HEK293 (cell line): ENCODE measurements around the gene MAST2.

ENCODE experiments used
- CTCF ChIA-PET: fragments of 350-600 bp; formaldehyde crosslinking; extraction: SDS; loops from one replicate; lab custom pipeline; 2021; ENCODE audit warnings: antibody characterized with exemption; lab: Yijun Ruan, JAX
- POLR2A ChIA-PET: fragments of 300-600 bp; formaldehyde crosslinking; extraction: SDS; loops from one replicate; lab custom pipeline; 2020; ENCODE audit warnings: antibody characterized with exemption, inconsistent platforms; lab: Yijun Ruan, JAX
- H3K27ac ChIP-seq: fragments of 200-500 bp; sonication (Bioruptor generic); 2 replicates; pipeline ENCODE4 v1.5.1; 2014; ENCODE audit warnings: low read depth, low read length, control low read depth, inconsistent platforms; ENCODE audit errors: extremely low read depth
- H3K36me3 ChIP-seq, 2 experiments: fragments of 200-500 bp in 1 of 2; sonication (Bioruptor generic) in 1 of 2; 1 replicate in 1 of 2; 2 replicates in 1 of 2; pipeline ENCODE4 v1.5.1; 2014 to 2017; ENCODE audit warnings: inconsistent platforms in 2 of 2, low read length in 2 of 2; ENCODE audit not compliant: control insufficient read depth in 2 of 2, insufficient read depth in 1 of 2
- H3K4me1 ChIP-seq: fragments of 200-500 bp; sonication (Bioruptor generic); 2 replicates; pipeline ENCODE4 v1.5.1; 2014; ENCODE audit warnings: mild to moderate bottlenecking, low read length, inconsistent platforms; ENCODE audit not compliant: control insufficient read depth, insufficient read depth
- H3K4me3 ChIP-seq: 2 replicates; pipeline ENCODE4 v1.5.1; 2011; ENCODE audit warnings: low read depth, mild to moderate bottlenecking, control low read depth, low read length, moderate library complexity
- H3K9me3 ChIP-seq: fragments of 200-500 bp; sonication (Bioruptor generic); 2 replicates; pipeline ENCODE4 v1.5.1; 2014; ENCODE audit warnings: low read depth, low read length, inconsistent platforms; ENCODE audit not compliant: control insufficient read depth, insufficient read depth
- HOXC10 ChIP-seq: sonication (generic); formaldehyde crosslinking; IDR thresholded peaks from 2 replicates; pipeline ENCODE4 v1.8.1; 2023; ENCODE audit warnings: mild to moderate bottlenecking, missing genetic modification reagents
- OVOL3 ChIP-seq: fragments of 450-650 bp; formaldehyde crosslinking; IDR thresholded peaks from 2 replicates; pipeline ENCODE4 v1.5.1; 2016; ENCODE audit warnings: missing biosample characterization, missing genetic modification characterization
- TRIM28 ChIP-seq: IDR thresholded peaks from 2 replicates; pipeline ENCODE4 v1.6.1; 2011; ENCODE audit warnings: low read length, control low read depth, borderline replicate concordance
- YY2 ChIP-seq: fragments of 450-650 bp; formaldehyde crosslinking; IDR thresholded peaks from 2 replicates; pipeline ENCODE4 v1.5.1; 2016; ENCODE audit warnings: missing biosample characterization, missing genetic modification characterization
- ZNF112 ChIP-seq: fragments of 450-650 bp; formaldehyde crosslinking; IDR thresholded peaks from 2 replicates; pipeline ENCODE4 v1.5.0; 2017; ENCODE audit warnings: missing biosample characterization, missing genetic modification characterization
- ZNF19 ChIP-seq: fragments of 450-650 bp; formaldehyde crosslinking; IDR thresholded peaks from 2 replicates; pipeline ENCODE4; 2016; ENCODE audit warnings: missing biosample characterization, missing genetic modification characterization, low read depth
- ZNF2 ChIP-seq: fragments of 450-650 bp; formaldehyde crosslinking; IDR thresholded peaks from 2 replicates; pipeline ENCODE4 v1.5.1; 2016; ENCODE audit warnings: missing biosample characterization, missing genetic modification characterization
- ZNF239 ChIP-seq: fragments of 450-650 bp; formaldehyde crosslinking; IDR thresholded peaks from 2 replicates; pipeline ENCODE4 v1.5.1; 2016; ENCODE audit warnings: missing biosample characterization, missing genetic modification characterization
- ZNF24 ChIP-seq: fragments of 450-650 bp; formaldehyde crosslinking; IDR thresholded peaks from 2 replicates; pipeline ENCODE4 v1.5.1; 2016; ENCODE audit warnings: missing biosample characterization, missing genetic modification characterization
- ZNF266 ChIP-seq: fragments of 450-650 bp; formaldehyde crosslinking; IDR thresholded peaks from 2 replicates; pipeline ENCODE4 v1.5.1; 2016; ENCODE audit warnings: missing biosample characterization, missing genetic modification characterization, low read depth
- ZNF311 ChIP-seq: fragments of 450-650 bp; formaldehyde crosslinking; IDR thresholded peaks from 2 replicates; pipeline ENCODE4 v1.5.1; 2017; ENCODE audit warnings: missing biosample characterization, missing genetic modification characterization, borderline replicate concordance
- ZNF394 ChIP-seq: fragments of 450-650 bp; formaldehyde crosslinking; IDR thresholded peaks from 2 replicates; pipeline ENCODE4 v1.5.1; 2016; ENCODE audit warnings: missing biosample characterization, missing genetic modification characterization, mild to moderate bottlenecking, moderate library complexity, borderline replicate concordance
- ZNF423 ChIP-seq: fragments of 450-650 bp; formaldehyde crosslinking; IDR thresholded peaks from 2 replicates; pipeline ENCODE4 v1.5.1; 2016; ENCODE audit warnings: missing biosample characterization, missing genetic modification characterization
- ZNF426 ChIP-seq: fragments of 450-650 bp; formaldehyde crosslinking; IDR thresholded peaks from 2 replicates; pipeline ENCODE4 v1.5.1; 2017; ENCODE audit warnings: missing biosample characterization, missing genetic modification characterization, mild to moderate bottlenecking, inconsistent platforms, moderate library complexity
- ZNF48 ChIP-seq: fragments of 450-650 bp; formaldehyde crosslinking; IDR thresholded peaks from 2 replicates; pipeline ENCODE4 v1.5.1; 2016; ENCODE audit warnings: missing biosample characterization, missing genetic modification characterization
- ZNF544 ChIP-seq: fragments of 450-650 bp; formaldehyde crosslinking; IDR thresholded peaks from 2 replicates; pipeline ENCODE4 v1.5.0; 2017; ENCODE audit warnings: missing biosample characterization, missing genetic modification characterization
- ZNF621 ChIP-seq: fragments of 450-650 bp; formaldehyde crosslinking; IDR thresholded peaks from 2 replicates; pipeline ENCODE4 v1.5.1; 2017; ENCODE audit warnings: missing biosample characterization, missing genetic modification characterization
- ZNF654 ChIP-seq: fragments of 450-650 bp; formaldehyde crosslinking; IDR thresholded peaks from 2 replicates; pipeline ENCODE4 v1.5.1; 2016; ENCODE audit warnings: low read depth, missing biosample characterization, missing genetic modification characterization
- ZNF660 ChIP-seq: fragments of 450-650 bp; IDR thresholded peaks from 2 replicates; pipeline ENCODE4 v1.5.1; 2018; ENCODE audit warnings: missing biosample characterization, mild to moderate bottlenecking, missing genetic modification characterization
- ZNF701 ChIP-seq: fragments of 450-650 bp; formaldehyde crosslinking; IDR thresholded peaks from 2 replicates; pipeline ENCODE4 v1.5.1; 2016; ENCODE audit warnings: missing biosample characterization, missing genetic modification characterization
- ZNF776 ChIP-seq: fragments of 450-650 bp; formaldehyde crosslinking; IDR thresholded peaks from 2 replicates; pipeline ENCODE4 v1.5.0; 2017; ENCODE audit warnings: missing biosample characterization, missing genetic modification characterization, borderline replicate concordance
- ZNF785 ChIP-seq: fragments of 450-650 bp; formaldehyde crosslinking; IDR thresholded peaks from 2 replicates; pipeline ENCODE4 v1.5.1; 2016; ENCODE audit warnings: missing biosample characterization, missing genetic modification characterization
- ZSCAN30 ChIP-seq: fragments of 450-650 bp; IDR thresholded peaks from 2 replicates; pipeline ENCODE4 v1.5.1; 2018; ENCODE audit warnings: missing biosample characterization, mild to moderate bottlenecking, missing genetic modification characterization, moderate library complexity
- TF ChIP-seq, protein P1 (sequence below): fragments of 450-650 bp; formaldehyde crosslinking; IDR thresholded peaks from 2 replicates; pipeline ENCODE4 v1.5.1; 2016; ENCODE audit warnings: missing biosample characterization, missing genetic modification characterization
- TF ChIP-seq, protein P2 (sequence below): fragments of 450-650 bp; formaldehyde crosslinking; IDR thresholded peaks from 2 replicates; pipeline ENCODE4 v1.5.1; 2016; ENCODE audit warnings: missing biosample characterization, missing genetic modification characterization
- TF ChIP-seq, protein P3 (sequence below): fragments of 450-650 bp; formaldehyde crosslinking; IDR thresholded peaks from 2 replicates; pipeline ENCODE4 v1.5.1; 2016; ENCODE audit warnings: missing biosample characterization, missing genetic modification characterization
- TF ChIP-seq, protein P4 (sequence below): fragments of 450-650 bp; formaldehyde crosslinking; IDR thresholded peaks from 2 replicates; pipeline ENCODE4 v1.5.0; 2017; ENCODE audit warnings: missing biosample characterization, missing genetic modification characterization, borderline replicate concordance
- TF ChIP-seq, protein P5 (sequence below): fragments of 450-650 bp; formaldehyde crosslinking; IDR thresholded peaks from 2 replicates; pipeline ENCODE4 v1.5.1; 2016; ENCODE audit warnings: missing biosample characterization, missing genetic modification characterization
- TF ChIP-seq, protein P6 (sequence below): fragments of 450-650 bp; IDR thresholded peaks from 2 replicates; pipeline ENCODE4 v1.5.1; 2018; ENCODE audit warnings: missing biosample characterization, missing genetic modification characterization

Gene MAST2

DNA sequence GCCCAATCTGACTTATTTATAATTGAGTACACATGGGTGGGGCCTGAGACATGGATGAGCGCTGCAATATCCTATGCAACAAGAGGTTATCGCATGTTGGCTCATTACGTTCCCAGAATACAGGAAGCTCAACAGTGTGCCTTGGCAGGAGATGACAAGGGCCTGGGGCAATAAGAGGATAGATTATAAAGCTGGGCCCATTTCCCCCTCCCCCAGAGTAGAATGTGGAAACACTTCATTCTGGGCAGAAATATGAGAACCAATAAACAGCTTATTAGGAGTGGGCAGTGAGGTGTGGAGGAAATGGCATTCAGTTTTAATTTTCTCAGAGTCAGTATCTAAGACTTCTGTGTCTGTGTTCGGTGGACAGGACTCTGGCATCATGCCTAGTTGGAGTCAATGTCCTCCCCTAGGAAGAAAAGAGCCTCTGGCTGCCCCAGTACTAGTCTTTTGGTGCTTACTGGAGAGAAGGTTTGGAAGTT lies 236.2 kb downstream of the MAST2 start:
- Histone ChIP-seq H3K27ac (no peak overlapping the region; the same call in 1 of the 2 replicates), H3K4me3 (no peak overlapping the region), H3K9me3 (no peaks in the 10 kb centered on the region), H3K4me1 (peaks cover 4% of the 10 kb centered on the region), H3K36me3 (peaks cover 0 to 54% of the 10 kb centered on the region in 2 experiments; a peak in 1 of 3 replicates)
- CTCF ChIA-PET, result interaction anchor here (0.6 to 9.6 kb wide), 5 partner anchors 25 to 480 kb away, joined by 3 to 148 read pairs (median 5); partner anchors contain the start of genes P3R3URF and PIK3R3
- POLR2A ChIA-PET, result interaction anchor here (0.8 to 1.8 kb wide), 5 partner anchors 84 to 518 kb away, joined by 3 to 15 read pairs (median 3); partner anchors contain the start of genes PIK3R3, POMGNT1, PRDX1 and RAD54L
- TF ChIP-seq ZNF654 (tag by site-specific recombination), result no peak
- no peak for TF ChIP-seq ZNF239 (tag by site-specific recombination)
- TF ChIP-seq HOXC10 (CRISPR knock-in tag), result no peak
- TF ChIP-seq YY2 (tag by site-specific recombination), result no peak
- TF ChIP-seq TRIM28, result no peak
- TF ChIP-seq ZNF394 (tag by site-specific recombination), result peak; percentile 27; the same call in 1 of the 2 replicates
- TF ChIP-seq ZNF785 (tag by site-specific recombination), result no peak
- TF ChIP-seq, protein P1, sequence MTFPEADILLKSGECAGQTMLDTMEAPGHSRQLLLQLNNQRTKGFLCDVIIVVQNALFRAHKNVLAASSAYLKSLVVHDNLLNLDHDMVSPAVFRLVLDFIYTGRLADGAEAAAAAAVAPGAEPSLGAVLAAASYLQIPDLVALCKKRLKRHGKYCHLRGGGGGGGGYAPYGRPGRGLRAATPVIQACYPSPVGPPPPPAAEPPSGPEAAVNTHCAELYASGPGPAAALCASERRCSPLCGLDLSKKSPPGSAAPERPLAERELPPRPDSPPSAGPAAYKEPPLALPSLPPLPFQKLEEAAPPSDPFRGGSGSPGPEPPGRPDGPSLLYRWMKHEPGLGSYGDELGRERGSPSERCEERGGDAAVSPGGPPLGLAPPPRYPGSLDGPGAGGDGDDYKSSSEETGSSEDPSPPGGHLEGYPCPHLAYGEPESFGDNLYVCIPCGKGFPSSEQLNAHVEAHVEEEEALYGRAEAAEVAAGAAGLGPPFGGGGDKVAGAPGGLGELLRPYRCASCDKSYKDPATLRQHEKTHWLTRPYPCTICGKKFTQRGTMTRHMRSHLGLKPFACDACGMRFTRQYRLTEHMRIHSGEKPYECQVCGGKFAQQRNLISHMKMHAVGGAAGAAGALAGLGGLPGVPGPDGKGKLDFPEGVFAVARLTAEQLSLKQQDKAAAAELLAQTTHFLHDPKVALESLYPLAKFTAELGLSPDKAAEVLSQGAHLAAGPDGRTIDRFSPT (tag by site-specific recombination), result no peak
- no peak for TF ChIP-seq OVOL3 (tag by site-specific recombination)
- TF ChIP-seq ZNF423 (tag by site-specific recombination), result no peak
- TF ChIP-seq, protein P2, sequence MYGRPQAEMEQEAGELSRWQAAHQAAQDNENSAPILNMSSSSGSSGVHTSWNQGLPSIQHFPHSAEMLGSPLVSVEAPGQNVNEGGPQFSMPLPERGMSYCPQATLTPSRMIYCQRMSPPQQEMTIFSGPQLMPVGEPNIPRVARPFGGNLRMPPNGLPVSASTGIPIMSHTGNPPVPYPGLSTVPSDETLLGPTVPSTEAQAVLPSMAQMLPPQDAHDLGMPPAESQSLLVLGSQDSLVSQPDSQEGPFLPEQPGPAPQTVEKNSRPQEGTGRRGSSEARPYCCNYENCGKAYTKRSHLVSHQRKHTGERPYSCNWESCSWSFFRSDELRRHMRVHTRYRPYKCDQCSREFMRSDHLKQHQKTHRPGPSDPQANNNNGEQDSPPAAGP (tag by site-specific recombination), result no peak
- no peak for TF ChIP-seq ZNF266 (tag by site-specific recombination)
- TF ChIP-seq ZNF2 (tag by site-specific recombination), result no peak
- TF ChIP-seq ZNF19, result no peak
- TF ChIP-seq, protein P3, sequence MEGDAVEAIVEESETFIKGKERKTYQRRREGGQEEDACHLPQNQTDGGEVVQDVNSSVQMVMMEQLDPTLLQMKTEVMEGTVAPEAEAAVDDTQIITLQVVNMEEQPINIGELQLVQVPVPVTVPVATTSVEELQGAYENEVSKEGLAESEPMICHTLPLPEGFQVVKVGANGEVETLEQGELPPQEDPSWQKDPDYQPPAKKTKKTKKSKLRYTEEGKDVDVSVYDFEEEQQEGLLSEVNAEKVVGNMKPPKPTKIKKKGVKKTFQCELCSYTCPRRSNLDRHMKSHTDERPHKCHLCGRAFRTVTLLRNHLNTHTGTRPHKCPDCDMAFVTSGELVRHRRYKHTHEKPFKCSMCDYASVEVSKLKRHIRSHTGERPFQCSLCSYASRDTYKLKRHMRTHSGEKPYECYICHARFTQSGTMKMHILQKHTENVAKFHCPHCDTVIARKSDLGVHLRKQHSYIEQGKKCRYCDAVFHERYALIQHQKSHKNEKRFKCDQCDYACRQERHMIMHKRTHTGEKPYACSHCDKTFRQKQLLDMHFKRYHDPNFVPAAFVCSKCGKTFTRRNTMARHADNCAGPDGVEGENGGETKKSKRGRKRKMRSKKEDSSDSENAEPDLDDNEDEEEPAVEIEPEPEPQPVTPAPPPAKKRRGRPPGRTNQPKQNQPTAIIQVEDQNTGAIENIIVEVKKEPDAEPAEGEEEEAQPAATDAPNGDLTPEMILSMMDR, result no peak
- TF ChIP-seq ZNF48 (tag by site-specific recombination), result no peak
- no peak for TF ChIP-seq ZNF311 (tag by site-specific recombination)
- TF ChIP-seq ZNF112 (tag by site-specific recombination), result no peak
- TF ChIP-seq ZNF621 (tag by site-specific recombination), result no peak
- TF ChIP-seq ZNF701 (tag by site-specific recombination), result no peak
- TF ChIP-seq, protein P4, sequence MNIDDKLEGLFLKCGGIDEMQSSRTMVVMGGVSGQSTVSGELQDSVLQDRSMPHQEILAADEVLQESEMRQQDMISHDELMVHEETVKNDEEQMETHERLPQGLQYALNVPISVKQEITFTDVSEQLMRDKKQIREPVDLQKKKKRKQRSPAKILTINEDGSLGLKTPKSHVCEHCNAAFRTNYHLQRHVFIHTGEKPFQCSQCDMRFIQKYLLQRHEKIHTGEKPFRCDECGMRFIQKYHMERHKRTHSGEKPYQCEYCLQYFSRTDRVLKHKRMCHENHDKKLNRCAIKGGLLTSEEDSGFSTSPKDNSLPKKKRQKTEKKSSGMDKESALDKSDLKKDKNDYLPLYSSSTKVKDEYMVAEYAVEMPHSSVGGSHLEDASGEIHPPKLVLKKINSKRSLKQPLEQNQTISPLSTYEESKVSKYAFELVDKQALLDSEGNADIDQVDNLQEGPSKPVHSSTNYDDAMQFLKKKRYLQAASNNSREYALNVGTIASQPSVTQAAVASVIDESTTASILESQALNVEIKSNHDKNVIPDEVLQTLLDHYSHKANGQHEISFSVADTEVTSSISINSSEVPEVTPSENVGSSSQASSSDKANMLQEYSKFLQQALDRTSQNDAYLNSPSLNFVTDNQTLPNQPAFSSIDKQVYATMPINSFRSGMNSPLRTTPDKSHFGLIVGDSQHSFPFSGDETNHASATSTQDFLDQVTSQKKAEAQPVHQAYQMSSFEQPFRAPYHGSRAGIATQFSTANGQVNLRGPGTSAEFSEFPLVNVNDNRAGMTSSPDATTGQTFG (tag by site-specific recombination), result no peak
- TF ChIP-seq ZNF544, result no peak
- TF ChIP-seq ZNF776 (tag by site-specific recombination), result no peak
- no peak for TF ChIP-seq ZSCAN30
- TF ChIP-seq, protein P5, sequence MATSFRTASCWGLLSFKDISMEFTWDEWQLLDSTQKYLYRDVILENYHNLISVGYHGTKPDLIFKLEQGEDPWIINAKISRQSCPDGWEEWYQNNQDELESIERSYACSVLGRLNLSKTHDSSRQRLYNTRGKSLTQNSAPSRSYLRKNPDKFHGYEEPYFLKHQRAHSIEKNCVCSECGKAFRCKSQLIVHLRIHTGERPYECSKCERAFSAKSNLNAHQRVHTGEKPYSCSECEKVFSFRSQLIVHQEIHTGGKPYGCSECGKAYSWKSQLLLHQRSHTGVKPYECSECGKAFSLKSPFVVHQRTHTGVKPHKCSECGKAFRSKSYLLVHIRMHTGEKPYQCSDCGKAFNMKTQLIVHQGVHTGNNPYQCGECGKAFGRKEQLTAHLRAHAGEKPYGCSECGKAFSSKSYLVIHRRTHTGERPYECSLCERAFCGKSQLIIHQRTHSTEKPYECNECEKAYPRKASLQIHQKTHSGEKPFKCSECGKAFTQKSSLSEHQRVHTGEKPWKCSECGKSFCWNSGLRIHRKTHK (tag by site-specific recombination), result no peak
- TF ChIP-seq, protein P6, sequence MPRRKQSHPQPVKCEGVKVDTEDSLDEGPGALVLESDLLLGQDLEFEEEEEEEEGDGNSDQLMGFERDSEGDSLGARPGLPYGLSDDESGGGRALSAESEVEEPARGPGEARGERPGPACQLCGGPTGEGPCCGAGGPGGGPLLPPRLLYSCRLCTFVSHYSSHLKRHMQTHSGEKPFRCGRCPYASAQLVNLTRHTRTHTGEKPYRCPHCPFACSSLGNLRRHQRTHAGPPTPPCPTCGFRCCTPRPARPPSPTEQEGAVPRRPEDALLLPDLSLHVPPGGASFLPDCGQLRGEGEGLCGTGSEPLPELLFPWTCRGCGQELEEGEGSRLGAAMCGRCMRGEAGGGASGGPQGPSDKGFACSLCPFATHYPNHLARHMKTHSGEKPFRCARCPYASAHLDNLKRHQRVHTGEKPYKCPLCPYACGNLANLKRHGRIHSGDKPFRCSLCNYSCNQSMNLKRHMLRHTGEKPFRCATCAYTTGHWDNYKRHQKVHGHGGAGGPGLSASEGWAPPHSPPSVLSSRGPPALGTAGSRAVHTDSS (tag by site-specific recombination), result no peak
- TF ChIP-seq ZNF24, result no peak
- no peak for TF ChIP-seq ZNF426 (tag by site-specific recombination)
- no peak for TF ChIP-seq ZNF660
